Peyer's patch (tissue), 4 donors: ENCODE measurements around the gene CFAP61.

Experiments
- CTCF ChIP-seq, 6 experiments: fragments of 450-650 bp in 4 of 6; fragments of 200-600 bp in 2 of 6; sonication (generic) in 1 of 6; IDR thresholded peaks; one replicate each; pipeline ENCODE4 v1.5.1; 2017 to 2019; ENCODE audit warnings: antibody characterized with exemption in 6 of 6, mild to moderate bottlenecking in 3 of 6, moderate library complexity in 1 of 6
- POLR2A ChIP-seq, 2 donors: fragments of 450-650 bp; IDR thresholded peaks; one replicate each; pipeline ENCODE4 v1.5.1; 2017; ENCODE audit warnings: antibody characterized with exemption in 2 of 2, mild to moderate bottlenecking in 2 of 2, moderate library complexity in 2 of 2

- TF ChIP-seq POLR2A (IDR thresholded peaks at IDR 0.05), result peak; percentile 26 to 38
- TF ChIP-seq CTCF (IDR thresholded peaks at IDR 0.05), result peak; percentile 47 to 91 (median 81)
These were observed 35.1 kb upstream of the CFAP61 start, which contains the start of gene NAA20 for GRCh38 chr20:20017001-20017843.
